Measurements from ENCODE around the gene F10.

The F10 gene

DNA sequence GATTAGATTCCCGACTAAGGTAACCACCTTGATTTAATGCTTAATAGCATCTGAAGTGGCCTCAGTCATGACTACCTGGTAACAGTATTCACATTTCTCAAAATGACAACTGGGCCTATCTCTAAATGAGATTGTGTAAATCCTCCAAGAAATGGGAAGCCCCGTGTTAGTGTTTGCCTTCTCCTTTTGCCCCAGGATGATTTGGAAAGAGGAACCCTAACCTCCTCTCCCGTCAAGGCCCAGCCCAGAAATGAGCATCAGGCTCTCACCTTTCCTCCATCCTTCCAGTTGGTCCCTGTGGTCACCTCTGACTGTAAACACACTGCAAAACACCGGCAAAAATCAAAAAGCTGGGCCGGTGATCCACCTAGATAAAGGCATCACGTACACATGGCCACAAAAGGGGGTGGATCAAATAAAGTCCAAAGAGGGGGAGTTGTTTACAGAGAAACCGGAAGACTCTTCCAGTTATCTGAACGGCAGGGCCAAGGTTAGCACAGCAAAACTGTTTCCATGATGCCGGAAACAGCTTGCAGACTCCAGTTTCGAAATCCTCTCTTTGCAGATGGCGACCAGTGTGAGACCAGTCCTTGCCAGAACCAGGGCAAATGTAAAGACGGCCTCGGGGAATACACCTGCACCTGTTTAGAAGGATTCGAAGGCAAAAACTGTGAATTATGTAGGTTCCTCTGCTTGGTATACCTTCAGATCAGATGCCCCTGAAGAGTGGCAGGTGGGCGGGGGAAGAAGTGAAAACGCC, 16.4 kb downstream of the F10 start:
- no peak for DNase-seq (ENCODE audit: low spot score)

DNA sequence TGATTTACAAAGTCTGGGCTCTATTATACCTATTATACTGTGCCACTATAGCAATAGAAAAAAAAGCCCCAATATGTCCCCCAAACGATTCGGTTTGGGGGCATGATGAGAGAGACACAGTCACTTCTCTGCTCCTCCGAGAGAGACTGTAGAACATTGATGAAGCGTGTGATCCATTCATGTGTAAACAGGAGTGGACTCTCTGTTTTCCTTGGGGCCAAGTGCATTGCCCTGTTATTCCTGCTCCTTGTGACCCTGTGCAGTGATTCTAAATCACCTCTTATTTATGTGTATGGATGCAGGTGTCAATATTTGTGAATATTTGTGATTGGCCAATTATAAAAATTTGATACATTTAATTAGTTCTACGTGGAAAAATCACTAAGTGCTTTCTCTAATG, 17.0 kb downstream of the F10 start:
- DNase-seq (ENCODE audit: low spot score): no peak

DNA sequence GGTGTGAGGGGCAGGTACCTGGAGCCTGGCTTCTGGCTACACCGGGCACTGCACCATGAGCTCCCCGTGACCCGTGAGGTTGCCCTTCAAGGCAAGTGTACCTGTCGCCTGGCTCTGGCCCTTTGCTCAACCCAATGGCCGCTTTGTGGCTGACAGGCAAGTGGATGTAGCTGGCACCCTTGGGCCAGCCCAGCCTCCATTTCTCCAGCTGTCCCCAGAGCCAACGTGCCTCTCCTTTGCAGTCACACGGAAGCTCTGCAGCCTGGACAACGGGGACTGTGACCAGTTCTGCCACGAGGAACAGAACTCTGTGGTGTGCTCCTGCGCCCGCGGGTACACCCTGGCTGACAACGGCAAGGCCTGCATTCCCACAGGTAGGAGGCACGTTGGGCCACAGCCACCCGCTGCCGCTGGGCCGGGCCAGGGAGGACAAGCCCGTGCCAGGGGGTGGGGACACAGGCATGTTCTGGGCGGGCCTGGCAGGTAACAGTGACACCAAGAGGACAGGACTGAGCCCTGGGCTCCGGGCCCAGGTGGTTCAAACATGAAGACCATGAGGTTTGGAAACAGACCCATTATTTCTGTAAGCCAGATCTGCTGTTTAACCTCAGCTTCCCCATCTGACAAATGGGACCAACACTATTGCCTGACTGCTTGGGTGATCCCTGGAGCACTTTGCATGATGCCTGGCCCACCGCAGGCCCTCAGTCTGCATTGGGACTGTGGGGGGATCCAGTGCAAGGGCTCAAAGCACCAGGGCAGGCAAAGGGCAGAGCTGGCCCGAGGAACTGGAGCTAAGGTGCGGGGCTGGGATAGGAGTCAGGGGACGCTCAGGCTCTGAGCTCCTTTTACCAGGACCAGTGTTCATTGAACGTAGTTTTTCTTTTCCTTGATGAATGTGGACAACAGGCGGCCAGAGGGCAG, 18.3 kb downstream of the F10 start:
- no peak for DNase-seq (ENCODE audit: low spot score)

DNA sequence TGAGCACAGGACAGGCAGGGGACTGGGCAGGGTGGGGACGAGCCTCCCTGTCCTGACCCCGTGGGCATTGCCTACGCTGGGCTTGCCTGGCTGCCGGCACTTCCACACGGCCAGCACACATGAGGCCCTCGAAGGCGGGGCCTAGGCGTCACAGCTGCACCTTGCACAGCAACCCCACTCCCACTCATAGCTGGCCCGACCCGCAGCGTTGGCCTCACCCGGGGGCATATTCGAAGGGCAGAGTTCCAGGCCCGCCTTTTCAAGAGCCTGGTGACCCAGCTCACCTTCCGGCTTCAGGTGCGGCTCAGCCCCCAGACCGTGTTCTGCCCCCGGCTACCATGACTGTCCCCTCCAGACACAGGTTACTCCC, 19.0 kb downstream of the F10 start:
- DNase-seq (ENCODE audit: low spot score): no peak

DNA sequence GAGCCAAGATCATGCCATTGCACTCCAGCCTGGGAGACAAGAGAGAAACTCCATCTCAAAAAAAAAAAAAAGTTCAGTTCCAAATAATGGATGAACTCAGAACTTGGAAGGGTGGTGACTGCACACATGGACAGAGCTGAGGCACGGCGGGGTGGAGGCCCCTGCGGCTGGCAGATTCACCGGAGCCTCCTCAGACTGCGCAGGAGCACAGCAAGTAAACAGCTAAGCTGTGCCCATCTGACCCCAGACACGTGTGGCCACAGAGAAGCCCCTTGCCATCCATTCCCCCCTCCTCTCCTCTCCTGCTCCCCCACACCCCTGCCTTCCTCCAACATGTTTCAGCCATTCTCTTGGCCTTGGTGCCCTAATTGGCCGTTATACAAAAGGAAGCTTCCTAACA, 20.3 kb downstream of the F10 start:
- no peak for DNase-seq (ENCODE audit: low spot score)

DNA sequence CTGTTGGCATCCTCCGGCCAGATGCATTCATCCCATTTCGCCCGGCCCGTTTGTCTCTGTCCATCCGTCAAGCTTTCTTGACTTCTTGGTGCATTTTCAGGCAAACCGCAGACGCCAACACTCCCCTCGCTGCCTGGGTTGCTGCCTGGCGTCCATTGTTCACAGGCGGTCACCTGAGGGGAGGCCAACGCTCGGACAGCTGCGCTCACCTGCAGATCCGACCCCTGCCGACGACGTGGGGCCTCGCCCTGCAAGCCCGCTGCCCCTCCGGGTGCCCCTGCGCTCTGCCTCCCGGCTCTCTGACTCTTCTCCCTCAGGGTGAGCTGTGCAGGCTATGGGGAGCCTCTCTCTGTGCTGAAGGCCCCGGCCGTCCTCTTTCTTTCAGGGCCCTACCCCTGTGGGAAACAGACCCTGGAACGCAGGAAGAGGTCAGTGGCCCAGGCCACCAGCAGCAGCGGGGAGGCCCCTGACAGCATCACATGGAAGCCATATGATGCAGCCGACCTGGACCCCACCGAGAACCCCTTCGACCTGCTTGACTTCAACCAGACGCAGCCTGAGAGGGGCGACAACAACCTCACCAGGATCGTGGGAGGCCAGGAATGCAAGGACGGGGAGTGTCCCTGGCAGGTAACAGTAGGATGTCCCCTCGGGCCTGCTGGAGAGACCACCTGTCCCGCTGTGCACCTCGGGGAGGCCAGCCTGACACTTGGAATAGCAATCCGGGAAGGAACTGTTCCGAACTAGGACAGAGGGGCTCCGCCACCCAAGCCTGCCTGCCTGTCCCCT, 21.1 kb downstream of the F10 start:
- no peak for DNase-seq (ENCODE audit: low spot score)

DNA sequence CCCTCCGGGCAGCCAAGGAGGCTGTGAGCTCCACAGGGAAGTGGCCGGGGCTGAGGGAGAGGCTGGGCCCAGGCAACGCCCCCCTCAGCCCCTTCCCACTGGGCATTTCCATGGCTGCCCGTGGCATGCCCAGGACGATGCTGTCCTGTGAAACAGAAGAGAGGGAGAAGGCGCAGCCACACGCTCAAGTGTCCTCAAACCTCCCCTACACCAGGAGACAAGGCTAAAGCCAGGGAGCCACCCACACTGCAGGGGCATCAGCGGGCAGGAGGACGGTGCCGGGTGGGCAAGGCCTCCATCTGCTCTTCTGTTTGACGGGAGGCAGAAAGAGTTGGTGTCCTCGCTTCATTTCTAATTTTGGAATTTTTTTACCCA, 21.6 kb downstream of the F10 start:
- no peak for DNase-seq (ENCODE audit: low spot score)

DNA sequence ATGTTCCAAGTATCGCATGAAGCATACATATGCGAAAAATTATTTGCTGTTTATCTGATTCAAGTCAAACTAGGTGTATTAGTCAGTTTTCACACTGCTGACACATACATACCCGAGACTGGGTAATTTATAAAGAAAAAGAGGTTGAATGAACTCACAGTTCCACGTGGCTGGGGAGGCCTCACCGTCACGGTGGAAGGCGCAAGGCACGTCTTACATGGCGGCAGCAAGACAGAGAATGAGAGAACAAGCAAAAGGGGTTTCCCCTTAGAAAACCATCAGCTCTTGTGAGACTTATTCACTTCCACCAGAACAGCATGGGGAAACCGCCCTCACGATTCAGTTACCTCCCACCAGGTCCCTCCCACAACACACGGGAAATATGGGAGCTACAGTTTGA, 22.9 kb downstream of the F10 start:
- DNase-seq (ENCODE audit: low spot score): no peak

DNA sequence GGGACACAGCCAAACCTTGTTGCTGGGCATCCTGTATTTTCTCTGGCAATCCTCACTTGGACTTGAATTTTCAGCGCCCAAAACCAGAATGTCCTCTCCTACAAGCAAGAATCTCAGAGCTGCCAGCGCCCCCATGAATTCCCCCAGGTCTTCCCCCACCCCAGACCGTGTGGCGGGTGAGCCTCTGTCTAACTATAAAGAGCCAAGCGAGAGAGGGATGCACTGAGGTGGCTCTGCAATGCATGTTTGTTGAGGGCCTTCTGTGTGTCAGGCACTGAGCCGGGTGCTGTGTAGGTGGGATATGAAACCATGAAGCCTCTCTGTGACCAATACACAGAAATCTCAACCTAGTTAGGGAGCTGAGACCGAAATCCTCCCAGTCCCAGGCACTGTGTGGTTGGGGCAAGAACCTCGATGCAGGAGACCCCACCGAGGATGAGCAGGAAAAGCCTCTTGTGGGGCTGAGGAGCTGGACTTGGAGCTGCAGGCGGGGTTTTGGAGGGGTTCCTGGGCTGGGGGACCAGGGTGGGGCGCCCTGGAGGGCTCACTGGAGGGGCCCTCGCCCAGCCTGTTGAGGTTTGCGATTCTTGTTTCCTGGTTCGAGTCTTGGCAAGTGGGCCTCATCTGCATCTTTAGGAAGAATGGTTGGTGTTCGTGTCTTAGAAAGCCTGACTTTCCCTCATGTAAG, 23.5 kb downstream of the F10 start:
- no peak for DNase-seq (ENCODE audit: low spot score)

DNA sequence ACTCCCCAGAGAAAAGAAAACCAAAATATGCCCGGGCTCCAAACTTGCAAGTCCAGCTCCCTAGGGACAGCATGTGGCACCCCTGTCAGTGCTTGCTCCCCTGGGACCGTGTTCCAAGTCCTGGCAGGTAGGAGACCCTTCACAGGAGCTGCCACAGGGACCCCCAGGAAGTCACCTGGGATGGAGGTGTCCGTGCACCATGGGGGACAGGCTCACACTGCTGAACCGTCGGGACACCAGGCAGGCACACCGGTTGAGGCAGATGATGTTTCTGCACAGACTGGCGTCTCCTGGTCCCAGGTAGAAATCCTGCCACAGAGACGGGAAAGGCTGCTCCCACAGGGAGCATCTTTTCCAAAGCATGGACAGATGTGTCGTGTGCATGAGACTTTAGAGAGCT, 24.2 kb downstream of the F10 start:
- no peak for DNase-seq (ENCODE audit: low spot score)

DNA sequence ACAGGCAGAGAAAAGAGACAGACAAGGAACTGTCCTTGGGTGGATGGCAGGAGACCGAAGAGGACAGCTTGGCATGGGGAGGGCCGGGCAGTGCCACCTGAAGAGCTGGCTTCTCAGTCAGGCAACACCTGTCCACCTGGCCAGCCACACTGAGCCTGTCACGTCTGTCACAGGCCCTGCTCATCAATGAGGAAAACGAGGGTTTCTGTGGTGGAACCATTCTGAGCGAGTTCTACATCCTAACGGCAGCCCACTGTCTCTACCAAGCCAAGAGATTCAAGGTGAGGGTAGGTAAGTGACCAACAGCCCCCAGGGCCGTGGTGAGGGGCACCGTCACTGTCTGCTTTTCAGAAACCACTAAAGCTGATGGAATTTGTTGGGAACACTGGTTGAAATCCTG, 24.6 kb downstream of the F10 start:
- no peak for DNase-seq (ENCODE audit: low spot score)

DNA sequence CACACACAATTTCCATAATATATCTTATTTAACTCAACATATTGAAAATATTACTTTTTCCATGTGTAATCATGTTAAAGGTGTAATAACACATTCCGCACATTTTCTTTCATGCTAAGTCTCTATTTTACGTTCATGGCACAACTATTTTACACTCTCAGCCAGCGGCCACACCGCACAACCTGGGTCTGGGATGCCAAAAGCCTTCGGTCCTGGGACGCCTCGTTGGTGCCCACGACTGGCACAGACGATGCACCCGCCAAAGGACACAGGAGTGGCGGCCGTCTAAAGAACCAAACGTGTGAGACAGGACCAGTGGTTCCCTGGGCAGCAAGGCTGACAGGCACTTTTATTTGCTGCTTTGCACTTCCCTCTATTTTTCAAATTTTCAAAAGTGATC, 25.8 kb downstream of the F10 start:
- no peak for DNase-seq (ENCODE audit: low spot score)

DNA sequence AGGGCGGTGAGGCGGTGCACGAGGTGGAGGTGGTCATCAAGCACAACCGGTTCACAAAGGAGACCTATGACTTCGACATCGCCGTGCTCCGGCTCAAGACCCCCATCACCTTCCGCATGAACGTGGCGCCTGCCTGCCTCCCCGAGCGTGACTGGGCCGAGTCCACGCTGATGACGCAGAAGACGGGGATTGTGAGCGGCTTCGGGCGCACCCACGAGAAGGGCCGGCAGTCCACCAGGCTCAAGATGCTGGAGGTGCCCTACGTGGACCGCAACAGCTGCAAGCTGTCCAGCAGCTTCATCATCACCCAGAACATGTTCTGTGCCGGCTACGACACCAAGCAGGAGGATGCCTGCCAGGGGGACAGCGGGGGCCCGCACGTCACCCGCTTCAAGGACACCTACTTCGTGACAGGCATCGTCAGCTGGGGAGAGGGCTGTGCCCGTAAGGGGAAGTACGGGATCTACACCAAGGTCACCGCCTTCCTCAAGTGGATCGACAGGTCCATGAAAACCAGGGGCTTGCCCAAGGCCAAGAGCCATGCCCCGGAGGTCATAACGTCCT, 26.4 kb downstream of the F10 start:
- no peak for DNase-seq (ENCODE audit: low spot score)

DNA sequence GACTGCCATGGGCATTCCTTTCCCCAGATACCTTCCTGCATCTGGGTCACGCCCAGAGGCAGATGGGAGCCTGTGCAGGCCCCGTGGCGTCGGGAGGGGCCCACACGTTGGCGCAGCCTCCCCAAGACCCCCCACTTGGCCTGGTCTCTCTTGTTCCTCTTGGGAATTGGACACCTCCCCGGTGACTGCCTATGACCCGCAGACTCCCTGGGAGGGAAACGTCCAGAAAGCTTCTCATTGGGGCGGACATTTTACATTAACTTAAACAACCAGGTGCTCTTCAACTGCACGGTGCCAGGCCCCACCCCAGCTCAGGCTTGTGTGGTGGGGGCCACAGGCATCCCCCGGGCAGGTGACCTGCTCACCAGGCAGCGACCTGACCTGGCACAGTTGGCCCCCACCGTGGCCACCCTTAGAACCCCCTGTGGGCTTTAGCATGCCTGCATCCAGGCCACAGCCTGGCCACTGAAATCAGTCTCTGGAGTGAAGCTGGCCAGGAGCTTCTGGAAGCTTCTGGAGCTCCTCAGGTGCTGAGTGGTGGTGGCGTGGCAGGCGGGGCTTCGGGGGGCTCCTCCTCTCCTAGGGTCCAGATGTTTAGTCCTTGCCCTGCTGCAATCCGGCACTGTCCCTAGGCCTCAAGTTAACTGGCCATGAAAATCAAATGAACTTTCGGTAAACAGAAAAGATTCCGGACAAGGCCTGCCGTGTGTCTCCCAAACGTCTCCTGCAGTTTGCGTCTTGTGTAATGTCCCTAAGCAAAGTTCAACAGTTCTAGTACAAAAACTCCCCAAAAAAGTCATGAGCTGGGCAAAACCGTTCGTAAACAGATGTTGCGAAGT, 27.3 kb downstream of the F10 start:
- DNase-seq (ENCODE audit: low spot score): no peak

DNA sequence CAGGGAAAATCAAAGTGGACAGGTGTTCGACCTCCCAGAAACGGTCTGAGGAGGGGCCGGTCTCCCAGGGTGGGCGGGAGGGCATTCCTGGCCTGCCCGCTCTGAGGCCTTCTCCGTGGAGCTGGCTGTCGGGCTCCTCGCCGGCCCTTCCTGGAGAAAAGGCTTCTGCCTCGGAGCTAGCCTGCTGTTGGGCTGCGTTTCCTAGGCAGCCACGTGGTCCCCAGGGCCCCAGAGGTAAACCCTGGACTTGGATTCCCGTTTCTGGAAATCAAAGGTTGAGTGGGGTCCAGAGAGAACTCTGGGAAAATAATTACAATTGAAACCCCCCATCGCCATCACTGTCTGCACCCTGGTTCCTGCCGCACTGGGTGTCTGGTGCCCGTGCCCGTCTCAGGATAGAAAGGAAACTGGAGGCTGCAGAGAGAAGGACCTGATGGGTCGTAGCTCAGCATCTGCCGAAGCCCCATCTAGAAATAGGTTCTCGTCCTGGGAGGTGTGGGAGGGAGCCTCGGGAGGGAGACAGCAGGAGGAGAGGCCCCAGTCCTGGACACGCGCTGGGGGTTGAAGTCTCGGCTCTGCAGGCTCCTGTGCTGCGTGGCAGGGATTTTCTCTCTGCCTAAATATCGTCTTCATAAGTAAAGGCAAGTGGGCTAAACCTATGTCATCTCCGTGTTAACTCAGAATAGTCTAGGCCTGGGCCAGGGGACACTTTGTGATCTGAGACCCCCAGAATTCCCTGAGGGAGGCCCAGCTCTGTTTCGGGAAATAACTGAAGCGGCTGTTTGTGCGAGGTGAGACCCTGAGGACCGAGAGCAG, 28.2 kb downstream of the F10 start:
- DNase-seq (ENCODE audit: low spot score): no peak

DNA sequence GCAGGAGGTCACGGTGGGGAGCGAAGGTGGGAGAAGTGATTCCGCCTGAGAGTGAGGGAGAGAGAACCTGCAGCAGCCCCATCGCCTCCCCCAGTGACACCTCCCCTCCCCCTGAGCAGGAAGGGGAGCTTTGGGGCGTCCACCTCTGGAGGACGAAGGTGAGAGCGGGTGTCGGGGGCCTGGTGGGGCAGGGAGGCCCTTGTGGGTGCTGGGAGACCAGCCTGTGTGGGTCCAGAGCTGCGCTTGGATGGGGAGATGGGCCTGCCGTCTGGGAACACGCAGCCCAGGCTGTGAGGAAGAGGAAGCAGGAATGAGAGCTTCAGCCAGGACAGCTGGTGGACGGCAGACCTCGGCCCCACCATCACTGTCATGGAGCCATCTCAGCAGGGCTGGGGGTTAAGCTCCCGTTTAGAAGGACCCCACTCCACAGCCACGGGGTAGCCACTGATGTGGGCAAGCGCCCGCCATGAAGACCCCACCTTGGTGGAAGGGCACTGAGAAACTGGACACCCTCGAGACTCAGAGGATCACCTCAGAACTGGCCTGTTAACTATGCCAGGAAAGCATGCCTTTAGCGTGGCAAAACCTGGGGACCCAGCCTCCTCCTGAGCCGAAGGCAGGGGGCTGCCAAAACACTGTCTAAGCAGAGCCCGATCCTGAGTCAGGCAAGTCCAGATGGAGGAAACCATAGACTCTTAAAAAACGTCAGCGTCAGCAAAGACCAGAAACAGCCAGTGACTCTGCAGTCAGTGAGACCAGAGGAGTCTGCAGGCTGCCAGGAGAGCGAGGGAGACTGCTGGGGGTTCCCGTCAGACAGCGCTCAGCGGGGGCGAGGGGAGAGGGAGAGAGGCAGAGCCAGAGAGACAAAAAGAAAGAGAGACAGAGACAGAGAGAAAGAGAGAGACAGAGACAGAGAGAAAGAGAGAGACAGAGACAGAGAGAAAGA, 29.4 kb downstream of the F10 start:
- DNase-seq (ENCODE audit: low spot score): peak; percentile 23

DNA sequence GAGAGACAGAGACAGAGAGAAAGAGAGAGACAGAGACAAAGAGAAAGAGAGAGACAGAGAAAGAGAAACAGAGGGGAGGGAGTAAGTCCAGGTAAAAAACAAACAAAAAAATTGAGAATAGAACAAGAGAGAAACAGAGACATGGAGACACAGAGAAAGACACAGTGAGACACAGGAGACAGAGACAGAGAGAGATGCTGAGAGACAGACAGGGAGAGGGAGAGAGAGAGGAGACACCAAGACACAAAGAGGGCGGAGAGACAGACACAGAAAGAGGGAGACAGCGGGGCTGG, 30.0 kb downstream of the F10 start:
- no peak for DNase-seq (ENCODE audit: low spot score)

DNA sequence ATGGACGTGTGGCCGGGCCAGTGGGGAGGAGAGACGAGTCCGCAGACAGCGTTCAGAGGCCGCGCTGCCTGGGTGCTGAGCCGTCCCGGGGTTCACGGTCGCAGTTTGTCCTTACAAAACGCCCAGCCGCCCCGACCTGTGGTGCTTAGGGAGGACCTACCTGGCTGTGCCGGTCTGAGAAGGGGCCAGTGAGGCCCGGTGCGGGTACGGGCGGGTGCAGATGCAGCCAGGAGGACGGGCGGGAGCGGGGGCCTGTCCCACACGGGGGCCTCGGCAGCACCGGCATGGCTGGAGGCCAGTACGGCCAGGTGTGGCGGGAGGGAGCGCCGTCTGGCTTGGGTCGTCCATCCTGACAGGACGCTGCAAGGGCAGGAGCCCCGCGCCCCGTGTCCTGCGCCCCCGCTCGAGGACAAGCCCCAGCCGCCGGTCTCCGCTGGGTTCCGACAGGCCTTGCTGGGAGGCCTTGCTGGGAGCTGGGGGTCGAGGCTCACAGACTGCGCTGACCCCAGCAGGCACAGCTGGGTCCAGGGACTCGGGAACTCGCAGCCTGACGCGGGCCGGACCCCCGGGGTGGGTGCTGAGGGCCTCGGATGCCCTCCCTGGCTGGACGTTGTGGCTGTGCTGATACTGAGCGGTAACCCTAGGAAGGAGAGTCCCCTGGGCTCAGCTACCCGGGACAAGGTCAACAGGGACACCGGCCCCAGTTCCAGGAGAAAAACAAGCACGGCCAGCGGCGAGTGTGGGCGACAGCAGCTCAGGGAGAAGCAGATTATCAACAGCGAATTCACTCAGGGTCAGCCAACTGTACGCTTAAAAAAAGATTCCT, 30.6 kb downstream of the F10 start:
- peak; percentile 36 for DNase-seq (ENCODE audit: low spot score)
